HG03064 (cell line): ENCODE measurements around the gene IGSF9B.

ENCODE experiments used
- ATAC-seq: cut with Tn5 transposase; IDR thresholded peaks from one replicate; pipeline ENCODE4 v1.9.1; 2021; ENCODE audit warnings: low read depth; ENCODE audit not compliant: unreplicated experiment

Gene IGSF9B

GRCh38 chr11:133922078-133922870, 34.5 kb downstream of the IGSF9B start:
- ATAC-seq = no peak

DNA sequence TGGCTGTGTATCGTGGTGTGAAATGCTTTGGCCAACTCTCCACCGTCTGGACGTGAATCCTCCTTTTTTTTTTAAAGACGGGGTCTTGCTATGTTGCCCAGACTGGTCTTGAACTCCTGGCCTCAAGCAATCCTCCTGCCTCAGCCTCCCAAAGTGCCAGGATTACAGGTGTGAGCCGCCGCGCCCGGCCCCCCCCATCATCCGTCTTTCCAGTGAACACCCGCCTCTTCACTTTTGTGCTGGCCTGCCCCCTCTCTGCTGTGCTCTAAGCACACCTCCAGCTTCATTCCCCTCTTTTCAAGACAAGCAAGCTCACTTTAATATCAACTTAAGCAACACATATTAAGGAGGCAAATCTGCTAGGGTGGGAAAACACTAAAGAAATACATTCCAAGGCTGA, 35.3 kb downstream of the IGSF9B start:
- ATAC-seq = no peak

GRCh38 chr11:133921026-133921425, 35.7 kb downstream of the IGSF9B start:
- no peak for ATAC-seq

DNA sequence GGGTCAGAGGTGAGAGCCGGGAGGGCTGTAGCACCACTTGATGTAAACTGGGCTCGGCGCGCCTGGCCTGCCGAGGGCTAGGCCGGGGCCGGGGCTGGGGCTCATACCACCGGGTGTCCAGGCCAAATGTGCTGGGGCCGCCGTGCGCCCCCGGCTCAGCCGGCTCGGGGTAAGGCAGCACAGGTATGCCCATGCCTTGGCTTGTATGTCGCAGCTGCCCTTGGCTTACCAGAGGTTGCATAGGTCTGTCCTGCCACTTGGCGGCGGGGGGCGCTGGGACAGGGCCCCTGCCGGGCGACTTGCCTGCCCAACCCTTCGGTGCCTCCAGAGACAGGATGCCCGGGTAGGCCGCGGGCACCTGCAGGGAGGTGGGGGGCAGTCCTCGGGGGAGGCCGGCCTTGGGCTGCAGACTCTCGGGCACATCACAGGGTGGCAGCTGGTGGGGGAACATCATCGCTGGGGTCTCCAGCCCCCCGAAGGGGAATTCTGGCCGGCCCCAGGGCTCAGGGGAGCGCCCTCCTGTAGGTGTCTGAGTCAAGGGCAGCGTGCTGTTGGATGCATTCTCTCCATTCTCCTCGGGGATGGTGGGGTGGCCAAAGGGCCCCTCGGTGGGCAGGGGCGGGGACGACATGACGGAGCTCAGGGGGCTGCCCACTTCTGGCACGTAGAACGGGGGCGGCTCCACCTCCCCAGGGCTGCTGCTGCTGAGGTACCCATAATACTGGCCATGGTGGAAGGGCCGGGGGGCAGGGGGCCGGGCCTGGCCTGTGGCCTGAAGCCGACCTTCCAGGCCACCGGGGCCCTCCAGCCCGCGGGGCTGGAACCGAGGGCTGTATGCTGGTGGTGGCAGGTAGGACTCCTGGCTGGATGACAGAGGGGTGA, 36.4 kb downstream of the IGSF9B start:
- ATAC-seq = no peak

GRCh38 chr11:133919330-133920108, 37.2 kb downstream of the IGSF9B start:
- ATAC-seq = no peak

GRCh38 chr11:133918608-133919260, 38.0 kb downstream of the IGSF9B start:
- ATAC-seq = no peak

GRCh38 chr11:133917921-133918607, 38.7 kb downstream of the IGSF9B start:
- ATAC-seq = no peak

DNA sequence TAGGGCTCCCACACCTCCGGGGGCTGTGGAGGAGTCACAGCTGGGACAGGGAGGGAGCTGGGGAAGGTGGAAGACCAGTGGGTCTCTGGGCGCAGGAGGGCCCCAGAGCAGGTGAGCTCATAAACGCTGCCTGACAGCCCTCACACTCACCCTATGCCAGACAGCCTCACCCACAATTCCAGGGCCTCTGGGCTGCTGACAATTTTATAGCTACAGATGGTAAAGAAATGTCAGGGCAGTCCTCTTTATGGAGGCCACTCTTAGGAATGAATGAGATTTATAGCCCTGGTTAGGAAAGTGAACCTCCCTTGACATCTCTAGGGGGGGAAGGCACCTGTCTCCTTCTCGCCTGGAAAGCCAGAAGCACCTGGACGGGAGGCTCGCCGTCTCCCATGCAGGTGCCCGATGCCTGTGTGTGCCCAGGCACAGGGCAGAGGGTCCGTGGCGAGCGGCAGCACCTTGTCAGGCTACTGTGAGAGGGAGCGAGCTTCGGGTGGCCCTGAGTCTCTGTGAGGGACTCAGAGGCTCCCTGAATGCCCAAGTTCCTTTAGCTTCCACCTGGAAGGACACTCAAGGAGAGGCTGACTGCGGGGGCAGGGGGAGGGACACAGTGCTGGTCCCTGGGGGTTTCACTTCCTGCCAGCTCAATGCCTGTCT, 39.9 kb downstream of the IGSF9B start:
- ATAC-seq = no peak

- ATAC-seq = no peak
Measured at GRCh38 chr11:133913761-133914160, 43.0 kb downstream of the IGSF9B start.

- ATAC-seq = no peak
Measured at GRCh38 chr11:133911171-133911570, 45.6 kb downstream of the IGSF9B start.

GRCh38 chr11:133910101-133910500, 46.7 kb downstream of the IGSF9B start:
- ATAC-seq = no peak

DNA sequence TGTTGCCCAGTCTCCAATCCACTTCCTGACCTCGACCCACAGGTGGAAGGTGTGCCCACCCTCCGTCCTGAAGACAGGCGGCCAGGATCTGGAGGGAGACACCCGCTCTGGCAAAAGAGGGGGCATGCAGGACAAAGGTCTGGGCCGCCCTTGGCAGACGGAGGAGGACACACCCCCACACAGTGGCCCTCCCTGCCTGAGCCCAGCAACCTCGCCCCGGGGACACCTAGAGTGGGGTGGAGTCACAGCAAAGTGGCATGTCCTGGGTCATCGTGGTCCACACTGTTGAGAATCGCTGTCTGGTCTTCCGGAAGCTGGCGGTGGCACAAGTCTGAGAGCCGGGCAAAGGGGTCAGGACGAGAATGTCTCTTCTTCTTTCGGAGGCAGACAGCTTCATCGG, 47.9 kb downstream of the IGSF9B start:
- no peak for ATAC-seq

GRCh38 chr11:133907841-133908241, 48.9 kb downstream of the IGSF9B start:
- no peak for ATAC-seq

DNA sequence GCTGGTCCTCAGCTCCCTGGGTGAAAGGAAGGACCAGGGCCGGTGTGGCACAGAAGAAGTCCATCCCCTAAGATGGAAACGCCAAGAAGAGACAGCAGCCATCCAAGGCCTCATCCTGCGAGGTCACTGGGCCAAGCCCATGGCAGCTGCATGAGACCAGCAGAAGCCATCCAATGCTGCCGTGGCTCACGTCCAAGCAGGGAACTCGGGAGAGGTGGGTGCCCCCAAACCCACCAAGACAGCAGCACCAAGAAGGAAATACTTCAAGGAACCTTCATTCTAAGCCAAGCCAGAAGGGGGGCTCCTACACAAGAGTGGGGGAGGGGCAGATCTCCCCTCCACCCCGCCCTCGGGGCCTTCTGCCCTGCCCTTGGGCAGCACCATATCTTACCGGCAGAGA, 49.6 kb downstream of the IGSF9B start:
- no peak for ATAC-seq

DNA sequence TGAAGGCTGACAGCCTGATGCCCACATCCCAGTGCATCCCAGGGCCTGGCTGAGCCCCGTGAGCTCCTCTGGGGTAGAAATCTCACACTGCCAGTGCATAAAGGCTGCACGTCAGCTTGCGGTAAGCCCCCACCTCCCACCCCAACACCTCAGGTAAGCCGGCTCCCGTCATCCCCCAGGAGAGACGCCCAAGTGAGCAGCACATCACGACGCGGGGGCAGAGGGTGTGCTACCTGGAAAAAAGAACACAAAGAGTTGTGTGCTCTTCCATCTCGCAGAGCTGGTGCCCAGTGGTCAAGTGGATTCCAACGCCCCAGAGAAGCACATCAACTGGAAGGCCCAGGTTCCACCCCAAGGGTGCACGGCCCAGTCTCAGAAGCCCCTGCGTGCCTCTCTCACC, 50.0 kb downstream of the IGSF9B start:
- ATAC-seq = no peak

DNA sequence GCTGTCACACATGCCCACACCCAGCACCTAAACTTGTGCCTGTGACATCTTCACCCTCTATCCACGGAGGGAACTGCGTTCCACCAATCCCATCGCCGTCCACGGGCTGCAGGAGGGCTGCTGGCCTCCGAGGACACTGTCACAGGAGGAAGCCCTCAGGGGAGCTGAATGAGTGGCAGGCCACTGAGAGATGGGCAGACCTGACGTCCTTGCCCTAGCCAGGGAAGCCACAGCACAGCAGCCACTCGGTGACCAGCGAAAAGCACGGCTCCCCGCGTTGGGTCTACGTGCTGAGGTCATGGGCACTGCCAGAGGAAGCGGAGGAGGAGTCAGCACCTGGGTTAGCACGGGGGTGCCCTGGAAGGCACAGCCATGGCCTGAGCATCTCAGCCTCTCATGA, 50.5 kb downstream of the IGSF9B start:
- no peak for ATAC-seq

DNA sequence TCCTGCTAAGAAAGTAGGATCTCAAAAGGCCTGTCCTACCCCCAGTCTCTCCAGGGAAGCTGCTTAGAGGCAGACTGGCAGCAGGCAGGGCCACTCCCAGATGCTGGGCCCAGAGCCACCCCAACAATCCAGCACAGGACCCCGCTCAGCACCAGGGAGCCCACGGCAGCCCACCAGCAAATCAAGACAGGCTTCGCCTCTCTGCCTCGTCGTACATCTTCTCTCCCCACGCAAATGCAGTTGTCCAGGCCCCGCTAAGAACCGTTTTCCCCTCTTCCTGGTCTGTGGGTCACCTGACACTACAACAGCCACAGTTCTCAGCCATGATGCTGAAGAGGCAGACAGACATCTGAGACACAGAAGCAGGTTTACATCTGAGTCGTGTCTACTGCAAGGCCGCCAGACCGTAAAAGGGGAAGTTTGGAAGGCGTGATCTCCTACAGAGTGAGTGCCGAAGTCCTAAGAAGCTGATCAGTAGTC, 51.1 kb downstream of the IGSF9B start:
- ATAC-seq = no peak

- ATAC-seq = no peak
Measured at GRCh38 chr11:133904818-133905515, 51.8 kb downstream of the IGSF9B start.
